Mesodermal cell (in vitro differentiated cells): Measurements from ENCODE around the gene AMBRA1.

ENCODE experiments used
- H3K27ac ChIP-seq: 2 replicates; pipeline ENCODE4 v1.7.0; 2013; ENCODE audit warnings: mild to moderate bottlenecking, low read depth, low read length, moderate library complexity; ENCODE audit not compliant: severe bottlenecking
- H3K36me3 ChIP-seq: 2 replicates; pipeline ENCODE4 v1.7.1; 2013; ENCODE audit warnings: mild to moderate bottlenecking, low read length, moderate library complexity; ENCODE audit not compliant: control insufficient read depth, insufficient read depth
- H3K4me1 ChIP-seq: one replicate; pipeline ENCODE4 v1.7.1; 2013; ENCODE audit warnings: mild to moderate bottlenecking, low read length; ENCODE audit not compliant: insufficient read depth, control insufficient read depth, poor library complexity, severe bottlenecking
- H3K4me3 ChIP-seq: 2 replicates; pipeline ENCODE4 v1.7.0; 2013; ENCODE audit warnings: low read length, control low read depth, mild to moderate bottlenecking; ENCODE audit not compliant: insufficient read depth, poor library complexity, severe bottlenecking; ENCODE audit errors: extremely low read depth
- H3K9me3 ChIP-seq: 2 replicates; pipeline ENCODE4 v1.7.1; 2013; ENCODE audit warnings: mild to moderate bottlenecking, low read length, moderate library complexity; ENCODE audit not compliant: control insufficient read depth
- WGBS, 2 experiments: methylation state at CpG; one replicate each; pipeline ENCODE4 v1.1.5; 2013; ENCODE audit warnings: missing lambda C conversion rate in 2 of 2; ENCODE audit not compliant: insufficient coverage in 2 of 2; 5-methylcytosine and 5-hydroxymethylcytosine counted together

Gene AMBRA1

DNA sequence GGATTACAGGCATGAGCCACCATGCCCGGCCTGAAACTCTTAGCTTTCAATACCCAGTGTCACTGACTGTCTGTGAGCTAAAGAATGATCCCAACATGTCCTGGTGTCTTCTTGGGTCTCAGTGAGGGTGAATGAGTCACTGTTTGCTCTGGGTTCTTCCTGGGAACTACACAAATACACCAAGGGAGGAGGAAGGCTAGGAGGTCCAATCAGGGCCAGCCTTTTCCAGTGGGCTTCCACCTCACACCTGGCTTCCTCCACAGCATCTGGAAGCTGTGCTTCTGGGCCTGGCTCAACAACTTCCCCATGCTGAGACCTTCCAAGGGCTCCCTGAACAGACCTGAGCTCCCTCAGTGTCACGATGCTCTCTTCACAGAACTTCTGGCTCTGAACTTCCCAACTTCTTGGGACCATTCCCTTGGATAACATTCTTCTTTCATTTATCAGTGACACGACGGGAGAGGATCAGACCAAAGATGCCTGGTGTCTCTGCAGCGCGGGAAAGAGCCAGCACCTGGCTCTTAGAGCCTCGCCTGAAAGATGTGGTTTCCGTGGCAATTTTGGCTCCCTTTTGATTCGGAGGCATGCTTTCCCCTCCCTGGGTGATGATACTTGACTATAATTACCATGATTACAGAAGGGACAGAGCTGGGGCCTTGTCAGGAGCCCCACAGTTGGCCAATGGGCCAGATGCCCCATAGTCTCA, 179.9 kb downstream of the AMBRA1 start:
- peaks cover 81% of the 10 kb centered on the region for H3K36me3 ChIP-seq
- 96 to 99% methylated on average over 8 to 9 of the region's 9 CpGs for WGBS, 2 experiments
- H3K4me1 ChIP-seq = no peaks in the 10 kb centered on the region

DNA sequence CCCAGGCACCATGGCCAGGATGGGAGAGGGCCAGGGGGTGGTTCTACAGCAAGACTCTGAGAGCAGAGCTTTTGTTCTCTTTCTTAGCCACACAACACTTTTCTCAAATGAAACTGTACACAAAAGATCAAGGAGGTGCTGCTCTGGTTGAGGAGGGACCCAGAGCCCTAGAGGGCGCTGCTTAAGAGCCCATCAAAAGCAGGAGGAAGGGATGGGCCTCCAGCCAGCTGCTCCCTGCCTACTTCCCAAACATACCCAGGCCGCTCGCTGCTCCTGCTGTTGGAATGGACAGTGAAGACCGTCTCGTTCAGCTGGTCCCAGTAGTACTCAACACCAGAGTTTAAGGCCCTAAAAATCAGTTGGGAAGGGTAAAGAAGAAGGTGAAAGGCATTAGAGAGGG, 183.8 kb downstream of the AMBRA1 start:
- H3K36me3 ChIP-seq = peaks cover 80% of the 10 kb centered on the region
- no peaks in the 10 kb centered on the region for H3K9me3 ChIP-seq
- no peaks in the 10 kb centered on the region for H3K4me1 ChIP-seq
- WGBS, 2 experiments = 8 to 44% methylated on average over 1 of the region's 5 CpGs
- no peak overlapping the region for H3K27ac ChIP-seq
- H3K4me3 ChIP-seq = no peak overlapping the region

More for the DNA sequence above, 179.9 kb downstream of the AMBRA1 start:
- Histone ChIP-seq H3K9me3 (no peaks in the 10 kb centered on the region), H3K4me3 (no peak overlapping the region), H3K27ac (no peak overlapping the region)

DNA sequence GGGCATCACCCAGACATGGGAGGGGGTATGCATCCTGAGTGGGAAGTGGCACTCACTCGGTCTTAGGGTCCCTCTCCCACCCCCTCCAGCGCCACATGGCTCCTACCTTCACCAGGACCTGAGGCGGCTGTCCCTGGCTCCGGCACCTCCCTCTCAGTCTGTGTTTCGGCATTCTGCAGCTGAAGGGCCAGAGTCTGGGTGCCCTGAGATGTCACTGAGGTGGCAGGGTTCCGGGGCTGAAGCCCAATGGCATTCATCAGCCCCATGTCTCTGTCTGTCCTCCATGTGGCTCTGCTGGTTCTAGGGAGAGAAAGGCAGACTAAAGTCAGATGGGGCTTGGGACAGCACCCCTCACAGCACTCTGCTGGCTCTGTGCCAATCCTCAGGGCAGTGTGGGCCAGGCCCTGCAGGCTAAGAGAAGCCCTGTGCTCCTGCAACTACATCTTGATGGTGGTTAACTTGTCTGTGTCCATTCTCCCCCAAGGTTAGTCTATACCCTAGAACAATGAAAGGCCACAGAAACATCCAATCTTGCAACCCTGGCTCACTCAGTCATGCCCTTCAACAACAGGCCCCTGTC, 185.3 kb downstream of the AMBRA1 start:
- no peaks in the 10 kb centered on the region for H3K9me3 ChIP-seq
- H3K4me3 ChIP-seq = no peak overlapping the region
- H3K36me3 ChIP-seq = peaks cover 78% of the 10 kb centered on the region
- 93 to 94% methylated on average over 3 to 6 of the region's 6 CpGs for WGBS, 2 experiments
- no peaks in the 10 kb centered on the region for H3K4me1 ChIP-seq
- no peak overlapping the region for H3K27ac ChIP-seq

DNA sequence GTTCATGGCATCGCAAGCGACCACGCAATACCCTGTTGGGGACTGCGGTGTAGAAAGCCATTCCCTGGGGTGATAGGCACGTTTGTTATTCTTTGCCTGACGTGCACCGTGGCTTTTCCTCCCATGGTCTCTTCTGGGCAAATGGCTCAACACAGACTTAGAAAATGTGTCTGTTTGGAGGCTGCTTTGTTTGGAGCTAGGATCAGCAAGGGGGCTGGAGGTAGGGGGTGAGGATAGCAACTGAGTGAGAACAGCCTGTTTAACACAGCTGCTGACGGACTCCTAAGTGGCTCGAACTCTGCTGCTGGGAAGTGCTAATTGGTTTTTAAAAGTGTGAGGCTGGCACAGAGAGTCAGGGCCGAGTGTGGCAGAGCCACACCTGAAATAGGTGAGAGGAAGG, 186.2 kb downstream of the AMBRA1 start:
- WGBS, 2 experiments = 84 to 86% methylated on average over 8 of the region's 10 CpGs
- Histone ChIP-seq H3K36me3 (peaks cover 78% of the 10 kb centered on the region), H3K9me3 (no peaks in the 10 kb centered on the region), H3K4me1 (no peaks in the 10 kb centered on the region), H3K4me3 (no peak overlapping the region), H3K27ac (no peak overlapping the region)

DNA sequence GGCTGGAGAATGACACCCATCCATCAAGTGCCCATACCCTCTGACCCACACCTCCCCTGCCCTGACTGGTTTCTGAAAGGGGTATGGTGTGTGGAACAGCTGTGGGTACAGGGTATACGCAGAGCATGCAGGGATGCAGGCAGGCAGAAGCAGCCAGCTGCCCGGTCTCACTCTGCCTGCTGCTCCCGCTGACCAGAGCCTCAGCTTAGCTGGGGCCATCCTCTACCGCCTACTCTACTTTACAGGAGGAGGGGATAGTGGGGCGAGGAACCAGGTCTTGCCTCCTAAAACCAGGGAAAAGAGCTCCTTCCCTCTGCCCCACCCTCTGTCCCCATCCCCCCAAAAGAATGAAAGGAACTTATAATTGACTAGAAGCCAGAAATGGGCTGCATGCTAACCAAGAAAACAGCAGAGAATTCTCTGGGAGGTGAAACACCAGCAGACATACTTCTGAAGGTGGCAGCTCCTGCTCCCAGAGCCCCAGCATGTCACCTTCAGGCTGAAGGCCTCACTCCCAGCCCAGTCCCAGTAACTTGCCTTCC, 189.3 kb downstream of the AMBRA1 start:
- no peaks in the 10 kb centered on the region for H3K9me3 ChIP-seq
- no peak overlapping the region for H3K27ac ChIP-seq
- H3K36me3 ChIP-seq = peaks cover 77% of the 10 kb centered on the region
- 100% methylated on average over 2 of the region's 5 CpGs; no CpG with 5 or more reads in 1 of the 2 experiments for WGBS, 2 experiments
- no peaks in the 10 kb centered on the region for H3K4me1 ChIP-seq
- H3K4me3 ChIP-seq = no peak overlapping the region

DNA sequence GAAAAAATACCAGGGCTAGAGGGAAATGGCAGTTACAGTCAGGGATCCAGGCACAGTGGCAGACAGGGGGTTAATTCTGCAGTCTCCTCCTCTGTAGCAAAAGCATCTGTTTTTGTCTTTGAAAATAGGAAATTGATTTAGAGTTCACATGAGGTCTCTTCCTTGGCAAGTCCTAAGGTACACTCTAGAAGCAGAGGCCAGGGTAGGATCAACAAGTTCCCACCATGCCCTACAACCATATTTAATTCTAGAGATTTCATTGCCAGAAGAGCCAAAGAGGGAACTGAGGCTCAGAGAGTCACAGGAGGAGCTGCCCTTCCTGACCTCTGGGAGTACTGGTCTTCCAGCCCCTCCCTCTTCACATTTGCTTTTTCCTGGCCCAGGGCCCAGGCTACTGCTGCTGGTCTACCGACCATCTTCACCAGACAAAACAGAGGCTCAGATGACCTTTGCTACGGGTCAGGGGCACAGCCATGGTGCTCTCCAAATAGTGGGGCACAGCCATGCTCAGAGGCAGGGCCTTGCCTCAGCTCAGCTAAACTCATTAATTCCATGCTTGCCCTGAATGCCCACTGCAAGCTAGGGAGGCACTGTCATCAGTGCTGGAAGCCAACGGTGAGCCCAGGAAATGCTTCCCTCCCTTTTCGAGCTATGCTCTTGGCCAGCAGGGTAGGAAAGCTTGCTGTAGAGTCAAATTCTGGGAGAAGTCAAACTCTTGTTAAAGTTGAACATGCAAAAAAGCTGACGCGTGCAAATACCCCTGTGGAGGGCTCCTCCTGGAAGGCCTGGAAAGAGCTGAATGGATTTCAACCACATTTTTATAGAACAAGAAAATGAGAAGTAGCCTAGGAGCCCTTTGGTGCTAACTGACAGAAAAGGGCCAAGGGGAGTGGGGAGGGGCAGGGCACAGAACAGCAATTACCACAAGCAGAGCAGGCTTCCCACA, 190.6 kb downstream of the AMBRA1 start:
- Histone ChIP-seq H3K9me3 (no peaks in the 10 kb centered on the region), H3K4me3 (no peak overlapping the region), H3K4me1 (no peaks in the 10 kb centered on the region), H3K27ac (no peak overlapping the region), H3K36me3 (peaks cover 64% of the 10 kb centered on the region)
- 92 to 93% methylated on average over 4 of the region's 6 CpGs for WGBS, 2 experiments

DNA sequence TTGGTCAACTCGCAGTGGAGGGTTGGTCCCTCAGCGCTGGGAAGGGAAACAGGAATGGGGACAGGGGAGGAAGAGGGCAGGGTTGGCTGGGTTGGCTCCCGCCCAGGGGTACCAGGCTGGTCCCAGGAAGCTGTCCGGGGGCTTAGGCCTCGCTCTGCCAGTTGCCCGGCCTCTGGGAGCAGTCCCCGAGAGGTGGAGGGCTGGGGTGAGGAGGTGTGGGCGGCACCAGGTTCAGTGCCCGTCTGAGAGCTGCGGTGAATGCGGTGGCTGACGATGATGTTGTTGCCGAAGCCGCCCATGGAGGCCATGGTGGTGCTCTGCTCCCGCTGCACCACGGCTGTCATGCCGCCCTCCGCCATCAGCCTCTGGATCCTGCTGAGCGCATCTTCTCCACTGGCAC, 196.3 kb downstream of the AMBRA1 start:
- H3K4me1 ChIP-seq = no peaks in the 10 kb centered on the region
- peaks cover 34% of the 10 kb centered on the region for H3K36me3 ChIP-seq
- 93 to 98% methylated on average over 12 to 17 of the region's 19 CpGs for WGBS, 2 experiments
- H3K4me3 ChIP-seq = no peak overlapping the region
- H3K9me3 ChIP-seq = no peaks in the 10 kb centered on the region
- no peak overlapping the region for H3K27ac ChIP-seq

DNA sequence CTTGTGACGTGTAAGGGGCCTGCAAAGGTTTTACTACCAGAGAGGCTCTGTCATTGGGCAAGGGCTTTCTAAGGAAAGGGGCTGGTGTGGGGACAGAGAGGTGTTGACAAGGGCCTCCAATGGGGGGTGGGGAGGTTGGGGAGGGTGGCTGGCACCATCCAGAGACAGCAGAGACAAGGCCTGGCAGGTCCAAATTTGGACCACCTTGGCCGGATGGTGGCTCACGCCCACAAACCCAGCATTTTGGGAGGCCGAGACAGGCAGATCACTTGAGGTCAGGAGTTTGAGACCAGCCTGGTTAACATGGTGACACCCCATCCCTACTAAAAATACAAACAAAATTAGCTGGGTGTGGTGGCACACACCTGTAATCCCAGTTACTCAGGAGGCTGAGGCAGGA, 200.1 kb downstream of the AMBRA1 start:
- WGBS, 2 experiments = 93 to 95% methylated on average over 3 to 4 of the region's 4 CpGs
- Histone ChIP-seq H3K4me3 (no peak overlapping the region), H3K9me3 (no peaks in the 10 kb centered on the region), H3K27ac (no peak overlapping the region), H3K36me3 (peaks cover 16% of the 10 kb centered on the region), H3K4me1 (peaks cover 13% of the 10 kb centered on the region)

DNA sequence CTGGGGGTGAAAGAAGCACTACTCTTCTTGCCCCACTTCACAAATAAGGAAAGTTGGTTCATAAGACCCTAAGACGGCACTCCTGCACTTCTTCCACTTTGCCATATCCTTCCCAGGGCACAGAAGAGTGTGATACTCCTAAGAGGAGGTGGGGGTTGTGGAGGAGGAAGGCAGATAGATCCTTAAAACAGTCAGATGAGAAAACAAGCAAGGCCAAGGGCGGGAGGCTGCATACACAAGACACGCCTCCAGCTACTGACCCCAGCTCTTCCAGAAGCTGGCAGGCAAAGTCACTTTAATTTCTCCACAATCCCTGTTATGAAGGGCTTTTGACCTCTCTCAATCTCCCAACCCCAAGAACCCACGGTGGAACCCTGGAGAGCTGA, 200.6 kb downstream of the AMBRA1 start:
- Histone ChIP-seq H3K4me1 (peaks cover 18% of the 10 kb centered on the region), H3K9me3 (no peaks in the 10 kb centered on the region), H3K4me3 (peak overlapping the region; percentile 23), H3K36me3 (peaks cover 16% of the 10 kb centered on the region), H3K27ac (no peak overlapping the region)
- WGBS, 2 experiments = 80% methylated on average over 2 of the region's 4 CpGs; no CpG with 5 or more reads in 1 of the 2 experiments

DNA sequence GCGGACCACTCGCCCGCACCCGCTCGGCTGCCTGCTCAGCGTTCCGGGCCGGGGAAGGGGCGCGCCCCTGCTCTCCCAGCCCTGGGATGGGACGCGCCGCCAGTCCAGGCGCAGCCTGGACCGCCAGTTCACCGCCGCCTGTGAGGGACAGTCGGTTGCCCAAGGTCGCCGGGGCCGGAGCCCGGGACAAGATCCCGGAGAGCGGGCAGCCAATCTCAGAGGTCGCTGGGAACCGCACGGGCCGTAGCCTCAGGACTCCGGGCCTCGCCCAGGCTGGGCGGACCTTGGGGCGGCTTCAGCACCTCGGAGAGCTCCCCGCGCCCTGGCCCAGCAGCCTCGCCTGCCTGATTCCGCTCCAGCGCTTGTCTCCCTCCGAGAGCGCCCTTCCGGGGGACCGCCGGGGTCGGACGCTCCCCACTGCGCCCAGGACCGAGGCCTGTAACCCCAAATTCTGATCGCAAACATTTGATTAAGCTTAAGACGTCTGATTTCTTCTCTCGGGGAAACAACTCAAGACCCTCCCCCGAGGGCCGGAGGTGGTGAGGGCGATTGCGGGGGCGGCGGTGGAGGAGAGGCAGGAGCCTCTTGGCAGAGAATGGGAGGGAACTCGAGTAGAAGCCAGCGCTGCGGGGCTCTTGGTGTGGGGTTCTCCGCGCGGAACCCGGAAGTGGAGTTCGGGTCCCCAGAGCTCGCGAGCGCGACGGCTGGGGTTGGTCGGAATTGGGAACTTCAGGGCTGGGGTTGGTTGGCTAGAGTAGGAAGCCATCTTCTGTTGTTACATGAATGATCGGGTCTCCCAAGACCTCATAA, 201.2 kb downstream of the AMBRA1 start:
- Histone ChIP-seq H3K4me1 (peaks cover 24% of the 10 kb centered on the region), H3K4me3 (peak overlapping the region; percentile 47), H3K36me3 (peaks cover 11% of the 10 kb centered on the region), H3K27ac (no peak overlapping the region), H3K9me3 (no peaks in the 10 kb centered on the region)
- WGBS, 2 experiments = 3 to 4% methylated on average over 48 to 66 of the region's 71 CpGs
